DMS153 treated with DMSO at 0.1 percent for 48 hours (cell line): ENCODE measurements around the gene LRRN2.

Experiments used
- DNase-seq: peaks from one replicate; lab custom pipeline; 2025; ENCODE audit not compliant: unreplicated experiment; lab: John Stamatoyannopoulos, UW

Gene LRRN2

GRCh38 chr1:204663644-204664383 is 21.7 kb downstream of the LRRN2 start:
- no peak for DNase-seq

- DNase-seq: no peak
Measured at GRCh38 chr1:204662530-204662929, 23.0 kb downstream of the LRRN2 start.

- no peak for DNase-seq
Measured at GRCh38 chr1:204660509-204660908, 25.0 kb downstream of the LRRN2 start.

- peak; percentile 39 for DNase-seq
Measured at GRCh38 chr1:204659056-204659455, 26.5 kb downstream of the LRRN2 start.

GRCh38 chr1:204658295-204658694 is 27.2 kb downstream of the LRRN2 start:
- no peak for DNase-seq

- DNase-seq: no peak
Measured at GRCh38 chr1:204653590-204654340, 31.8 kb downstream of the LRRN2 start.

GRCh38 chr1:204652497-204652896 is 33.0 kb downstream of the LRRN2 start:
- DNase-seq: peak; percentile 33

GRCh38 chr1:204651843-204652421 is 33.6 kb downstream of the LRRN2 start:
- DNase-seq: peak; percentile 65

GRCh38 chr1:204650911-204651570 is 34.5 kb downstream of the LRRN2 start:
- DNase-seq: peak; percentile 15

GRCh38 chr1:204649721-204650521 is 35.6 kb downstream of the LRRN2 start:
- DNase-seq: peak; percentile 99

- DNase-seq: no peak
Measured at GRCh38 chr1:204648576-204648975, 37.0 kb downstream of the LRRN2 start.

GRCh38 chr1:204647805-204648153 is 37.8 kb downstream of the LRRN2 start:
- no peak for DNase-seq

GRCh38 chr1:204647114-204647804 is 38.3 kb downstream of the LRRN2 start:
- DNase-seq: peak; percentile 48

GRCh38 chr1:204645666-204646065 is 39.9 kb downstream of the LRRN2 start:
- DNase-seq: no peak

- no peak for DNase-seq
Measured at GRCh38 chr1:204645251-204645650, 40.3 kb downstream of the LRRN2 start.

- DNase-seq: no peak
Measured at GRCh38 chr1:204643503-204643902, 42.0 kb downstream of the LRRN2 start.

- DNase-seq: no peak
Measured at GRCh38 chr1:204641936-204642335, 43.6 kb downstream of the LRRN2 start.

- DNase-seq: no peak
Measured at GRCh38 chr1:204641455-204641854, 44.1 kb downstream of the LRRN2 start.

- no peak for DNase-seq
Measured at GRCh38 chr1:204640578-204640977, 45.0 kb downstream of the LRRN2 start.

- no peak for DNase-seq
Measured at GRCh38 chr1:204634260-204634910, 51.2 kb downstream of the LRRN2 start.
